Gastroesophageal sphincter (tissue), 3 donors: ENCODE measurements around the gene ZNF91.
"Not testable (repeated sequence)": the region's sequence is repeated elsewhere in the genome, so short reads cannot be mapped to it uniquely, and the experiment has no call there.

Experiments
- EP300 ChIP-seq: sonication (generic); formaldehyde crosslinking; IDR thresholded peaks from one replicate; pipeline ENCODE4 v1.6.1; 2017; ENCODE audit warnings: antibody characterized with exemption, mild to moderate bottlenecking
- POLR2A ChIP-seq, 2 donors: fragments of 450-650 bp; IDR thresholded peaks; one replicate each; pipeline ENCODE4 v1.6.1; 2017; ENCODE audit warnings: antibody characterized with exemption in 2 of 2, mild to moderate bottlenecking in 2 of 2, moderate library complexity in 1 of 2
- POLR2AphosphoS5 ChIP-seq: sonication (generic); formaldehyde crosslinking; IDR thresholded peaks from one replicate; pipeline ENCODE4 v1.6.1; 2017; ENCODE audit warnings: antibody characterized with exemption
- TF ChIP-seq, protein P1 (sequence below), 4 experiments: fragments of 200-600 bp in 2 of 4; fragments of 450-650 bp in 2 of 4; sonication (generic) in 1 of 4; IDR thresholded peaks; one replicate each; pipeline ENCODE4 v1.5.1; 2017 to 2019; ENCODE audit warnings: antibody characterized with exemption in 4 of 4, mild to moderate bottlenecking in 2 of 4, moderate library complexity in 2 of 4

DNA sequence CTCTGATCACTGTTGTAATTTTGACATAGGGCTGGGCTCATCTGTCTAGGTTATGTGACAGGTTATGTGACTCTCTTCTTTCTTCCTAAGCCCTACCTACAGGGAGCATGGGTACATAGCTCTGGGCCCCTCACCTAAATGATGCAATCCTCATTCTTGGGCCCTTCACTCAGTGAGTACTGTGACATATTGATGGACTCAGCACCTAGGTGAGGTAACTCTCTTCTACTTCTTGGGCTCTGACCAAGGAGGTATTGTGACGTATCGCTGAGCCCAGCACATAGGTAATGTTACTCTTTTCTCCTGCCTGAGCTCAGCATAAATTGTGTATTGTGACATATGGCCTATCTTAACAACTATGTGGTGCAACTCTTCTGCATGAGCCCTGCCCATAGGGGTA, 76.3 kb downstream of the ZNF91 start:
- TF ChIP-seq POLR2AphosphoS5; POLR2A (IDR thresholded peaks at IDR 0.05); EP300: not testable (repeated sequence)
- TF ChIP-seq, protein P1, sequence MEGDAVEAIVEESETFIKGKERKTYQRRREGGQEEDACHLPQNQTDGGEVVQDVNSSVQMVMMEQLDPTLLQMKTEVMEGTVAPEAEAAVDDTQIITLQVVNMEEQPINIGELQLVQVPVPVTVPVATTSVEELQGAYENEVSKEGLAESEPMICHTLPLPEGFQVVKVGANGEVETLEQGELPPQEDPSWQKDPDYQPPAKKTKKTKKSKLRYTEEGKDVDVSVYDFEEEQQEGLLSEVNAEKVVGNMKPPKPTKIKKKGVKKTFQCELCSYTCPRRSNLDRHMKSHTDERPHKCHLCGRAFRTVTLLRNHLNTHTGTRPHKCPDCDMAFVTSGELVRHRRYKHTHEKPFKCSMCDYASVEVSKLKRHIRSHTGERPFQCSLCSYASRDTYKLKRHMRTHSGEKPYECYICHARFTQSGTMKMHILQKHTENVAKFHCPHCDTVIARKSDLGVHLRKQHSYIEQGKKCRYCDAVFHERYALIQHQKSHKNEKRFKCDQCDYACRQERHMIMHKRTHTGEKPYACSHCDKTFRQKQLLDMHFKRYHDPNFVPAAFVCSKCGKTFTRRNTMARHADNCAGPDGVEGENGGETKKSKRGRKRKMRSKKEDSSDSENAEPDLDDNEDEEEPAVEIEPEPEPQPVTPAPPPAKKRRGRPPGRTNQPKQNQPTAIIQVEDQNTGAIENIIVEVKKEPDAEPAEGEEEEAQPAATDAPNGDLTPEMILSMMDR (IDR thresholded peaks at IDR 0.05), result not testable (repeated sequence)
